Naive thymus-derived CD4-positive, alpha-beta T cell (primary cell): Measurements from ENCODE around the gene SAP130. TPM values are rescaled to one million over a fixed set of nuclear protein-coding genes. Genes with fewer than 3 reads are reported as not detected.

Experiments used
- ATAC-seq: fragments of 150-1000 bp; cut with Tn5 transposase; 2 replicates; pipeline ENCODE4 v1.10.0; 2021; ENCODE audit warnings: mild to moderate bottlenecking, moderate library complexity
- CTCF ChIA-PET: fragments of 350-600 bp; sonication (Branson Sonifier 250); formaldehyde crosslinking; loops from one replicate; lab custom pipeline; 2021; ENCODE audit warnings: antibody characterized with exemption; lab: Charles Lee
- POLR2A ChIA-PET: fragments of 350-600 bp; sonication (Branson Sonifier 250); formaldehyde crosslinking; loops from one replicate; lab custom pipeline; 2021; ENCODE audit warnings: antibody characterized with exemption, inconsistent platforms; lab: Charles Lee
- DNase-seq, 9 donors: peaks; one replicate each; pipeline versions ENCODE4 v3.0.0 to v3.0.0-alpha.2; 2020 to 2022; ENCODE audit warnings: mixed read lengths in 1 of 9
- H3K27ac ChIP-seq: one replicate; pipeline ENCODE4 v1.7.0; 2013; ENCODE audit warnings: mild to moderate bottlenecking, low read depth, low read length, moderate library complexity
- H3K27me3 ChIP-seq, 2 donors: one replicate each; pipeline ENCODE4 v1.7.0; 2013; ENCODE audit warnings: low read length in 2 of 2, mild to moderate bottlenecking in 2 of 2, moderate library complexity in 2 of 2; ENCODE audit not compliant: control insufficient read depth in 2 of 2, insufficient read depth in 2 of 2
- H3K36me3 ChIP-seq, 3 experiments: 1 replicate in 2 of 3; 2 replicates in 1 of 3; pipeline ENCODE4 v1.7.0; 2013; ENCODE audit warnings: low read length in 3 of 3, mild to moderate bottlenecking in 3 of 3, moderate library complexity in 1 of 3; ENCODE audit not compliant: insufficient read depth in 3 of 3, control insufficient read depth in 2 of 3
- H3K4me1 ChIP-seq, 2 donors: one replicate each; pipeline ENCODE4 v1.7.0; 2013; ENCODE audit warnings: low read length in 2 of 2, mild to moderate bottlenecking in 2 of 2, moderate library complexity in 1 of 2; ENCODE audit not compliant: control insufficient read depth in 2 of 2, insufficient read depth in 2 of 2
- H3K4me3 ChIP-seq: 2 replicates; pipeline ENCODE4 v1.7.0; 2013; ENCODE audit warnings: mild to moderate bottlenecking, low read length
- H3K9me3 ChIP-seq, 3 experiments: 1 replicate in 2 of 3; 2 replicates in 1 of 3; pipeline ENCODE4 v1.7.0; 2013; ENCODE audit warnings: low read length in 3 of 3; ENCODE audit not compliant: control insufficient read depth in 2 of 3
- H3K27ac Mint-ChIP-seq, 9 donors: one replicate each; pipeline ENCODE4 v1.8.0; 2020 to 2022; ENCODE audit warnings: mixed read lengths in 9 of 9, mild to moderate bottlenecking in 8 of 9, moderate library complexity in 5 of 9, inconsistent platforms in 2 of 9
- H3K27me3 Mint-ChIP-seq, 5 donors: one replicate each; pipeline ENCODE4 v1.8.0; 2021 to 2022; ENCODE audit warnings: mixed read lengths in 5 of 5, mild to moderate bottlenecking in 1 of 5
- H3K36me3 Mint-ChIP-seq, 5 donors: one replicate each; pipeline ENCODE4 v1.8.0; 2020 to 2022; ENCODE audit warnings: mixed read lengths in 5 of 5, mild to moderate bottlenecking in 3 of 5, inconsistent platforms in 1 of 5
- H3K4me1 Mint-ChIP-seq, 7 donors: one replicate each; pipeline ENCODE4 v1.8.0; 2020 to 2022; ENCODE audit warnings: mixed read lengths in 7 of 7, mild to moderate bottlenecking in 3 of 7, inconsistent platforms in 1 of 7
- H3K4me3 Mint-ChIP-seq, 10 donors: one replicate each; pipeline ENCODE4 v1.8.0; 2020 to 2022; ENCODE audit warnings: mild to moderate bottlenecking in 10 of 10, mixed read lengths in 10 of 10, moderate library complexity in 6 of 10, inconsistent platforms in 2 of 10
- H3K9me3 Mint-ChIP-seq, 11 donors: one replicate each; pipeline ENCODE4 v1.8.0; 2020 to 2022; ENCODE audit warnings: mixed read lengths in 11 of 11, mild to moderate bottlenecking in 4 of 11, inconsistent platforms in 1 of 11, moderate library complexity in 1 of 11
- intact Hi-C, 2 donors: fragments of 100-400 bp; cut with micrococcal nuclease; formaldehyde crosslinking; loops; one replicate each; pipeline ENCODE4 v1.15.1; 2023
- polyA plus RNA-seq, 2 donors: library from polyadenylated mRNA; unstranded; fragments of 300-500 nt; fragmentation: Illumina TruSeq; gene quantifications; one replicate each; pipeline ENCODE4 v1.2.3, GENCODE V29; 2021
- total RNA-seq, 6 experiments: library from RNA in 5 of 6; stranded (reverse) in 5 of 6; gene quantifications; 1 replicate in 5 of 6; 2 replicates in 1 of 6; pipeline ENCODE4 v1.2.3 and lab custom pipeline; 2021 to 2026

The SAP130 gene
- total and polyA plus RNA-seq, 7 experiments from 2014 or later: 6.7 to 38.0 (median 30.7) TPM

- no peaks in the 10 kb centered on the region for H3K36me3 Mint-ChIP-seq
- Histone ChIP-seq H3K9me3 (no peaks in the 10 kb centered on the region), H3K27ac (no peak overlapping the region), H3K27me3 (no peaks in the 10 kb centered on the region), H3K4me1 (peaks cover 0 to 4% of the 10 kb centered on the region in 2 donors), H3K4me3 (no peak overlapping the region), H3K36me3 (no peaks in the 10 kb centered on the region)
- no peak for ATAC-seq
- peaks cover 0 to 4% (median 0%) of the 10 kb centered on the region in 5 donors for H3K27me3 Mint-ChIP-seq
- peaks cover 7 to 23% (median 17%) of the 10 kb centered on the region in 7 donors for H3K4me1 Mint-ChIP-seq
- intact Hi-C loops: loop anchor here in 1 of 2 donors (10.0 kb wide), 1 partner anchor 341 kb away; no protein-coding TSS in a partner anchor
- no peak overlapping the region for H3K27ac Mint-ChIP-seq
- H3K9me3 Mint-ChIP-seq: no peaks in the 10 kb centered on the region
- POLR2A ChIA-PET: no interaction called here
- CTCF ChIA-PET: no interaction called here
- H3K4me3 Mint-ChIP-seq: no peak overlapping the region
- DNase-seq: no peak
These were observed 134.4 kb downstream of the SAP130 start for GRCh38 chr2:127893494-127893893.

- CTCF ChIA-PET: no interaction called here
These were observed 134.8 kb downstream of the SAP130 start for GRCh38 chr2:127893033-127893432.

GRCh38 chr2:127891811-127892210 is 136.0 kb downstream of the SAP130 start:
- Mint-ChIP-seq H3K36me3 (no peaks in the 10 kb centered on the region), H3K27me3 (peaks cover 0 to 3% (median 0%) of the 10 kb centered on the region in 5 donors), H3K9me3 (no peaks in the 10 kb centered on the region), H3K4me3 (peak overlapping the region in 1 of 10 donors; percentile 6), H3K4me1 (peaks cover 16 to 38% (median 32%) of the 10 kb centered on the region in 7 donors), H3K27ac (peak overlapping the region in 2 of 9 donors; percentile 47 to 57)
- Histone ChIP-seq H3K4me3 (no peak overlapping the region), H3K27me3 (no peaks in the 10 kb centered on the region), H3K9me3 (no peaks in the 10 kb centered on the region), H3K27ac (no peak overlapping the region), H3K4me1 (peaks cover 5 to 17% of the 10 kb centered on the region in 2 donors), H3K36me3 (no peaks in the 10 kb centered on the region)
- ChIA-PET POLR2A (no interaction called here), CTCF (no interaction called here)
- DNase-seq: no peak
- intact Hi-C loops: loop anchor here in 1 of 2 donors (10.0 kb wide), 1 partner anchor 343 kb away; no protein-coding TSS in a partner anchor
- no peak for ATAC-seq

More at GRCh38 chr2:127893033-127893432, 134.8 kb downstream of the SAP130 start:
- peaks cover 0 to 4% (median 0%) of the 10 kb centered on the region in 5 donors for H3K27me3 Mint-ChIP-seq
- no peaks in the 10 kb centered on the region for H3K36me3 Mint-ChIP-seq
- no peak overlapping the region for H3K4me3 ChIP-seq
- H3K27ac Mint-ChIP-seq: no peak overlapping the region
- H3K27me3 ChIP-seq: no peaks in the 10 kb centered on the region
- ATAC-seq: no peak
- POLR2A ChIA-PET: no interaction called here
- H3K4me1 ChIP-seq: peaks cover 0 to 6% of the 10 kb centered on the region in 2 donors
- H3K36me3 ChIP-seq: no peaks in the 10 kb centered on the region
- intact Hi-C loops: loop anchor here in 1 of 2 donors (10.0 kb wide), 1 partner anchor 342 kb away; no protein-coding TSS in a partner anchor
- H3K4me3 Mint-ChIP-seq: no peak overlapping the region
- peaks cover 7 to 25% (median 20%) of the 10 kb centered on the region in 7 donors for H3K4me1 Mint-ChIP-seq
- H3K27ac ChIP-seq: no peak overlapping the region
- no peaks in the 10 kb centered on the region for H3K9me3 Mint-ChIP-seq
- no peak for DNase-seq
- H3K9me3 ChIP-seq: no peaks in the 10 kb centered on the region

Other genes starting within 250 kb of the SAP130 start
- gene WDR33, start 216.9 kb downstream of the SAP130 start, total RNA-seq: 10 to 100 TPM; 62.6 to 98.7 (median 72.3) TPM
- 10 to 100 TPM; 36.7 to 50.4 TPM for gene WDR33, start 216.9 kb downstream of the SAP130 start, polyA plus RNA-seq
- 10 to 100 TPM; 22.9 to 45.6 (median 30.7) TPM for gene POLR2D, start 169.9 kb downstream of the SAP130 start, total RNA-seq
- gene POLR2D, start 169.9 kb downstream of the SAP130 start, polyA plus RNA-seq: 10 to 100 TPM; 41.0 to 42.1 TPM
- 10 to 100 TPM; 10.5 to 17.2 (median 15.1) TPM for gene AMMECR1L, start 142.1 kb downstream of the SAP130 start, total RNA-seq
- gene AMMECR1L, start 142.1 kb downstream of the SAP130 start, polyA plus RNA-seq: 10 to 100 TPM in 1 of 2 donors, 1 to 10 TPM in 1; 4.4 to 10.4 TPM
- 10 to 100 TPM; 38.1 to 75.6 (median 46.6) TPM for gene UGGT1, start 63.1 kb upstream of the SAP130 start, total RNA-seq
- 10 to 100 TPM; 11.6 to 16.8 TPM for gene UGGT1, start 63.1 kb upstream of the SAP130 start, polyA plus RNA-seq